Mucosa of descending colon (tissue), 3 donors: ENCODE measurements around the gene ZNF512B. TPM values are rescaled to one million over a fixed set of nuclear protein-coding genes. Genes with fewer than 3 reads are reported as not detected.
A peak's percentile ranks its signal among the peaks of the same experiment; 100 is the strongest.
"Not testable (repeated sequence)": the region's sequence is repeated elsewhere in the genome, so short reads cannot be mapped to it uniquely, and the experiment has no call there.

ENCODE experiments used
- ATAC-seq: fragments of 200-7000 bp; cut with Tn5 transposase; one replicate; pipeline ENCODE4 v1.9.1; 2020; ENCODE audit warnings: mild to moderate bottlenecking, moderate library complexity
- DNase-seq, 3 donors: peaks; one replicate each; pipeline ENCODE4 v3.0.0-alpha.2; 2020
- H3K36me3 ChIP-seq: fragments of 200-600 bp; one replicate; pipeline ENCODE4 v1.8.0; 2021; ENCODE audit warnings: low read depth, mild to moderate bottlenecking
- H3K4me1 ChIP-seq: fragments of 200-600 bp; one replicate; pipeline ENCODE4 v1.8.0; 2021; ENCODE audit warnings: low read depth, mild to moderate bottlenecking
- H3K4me3 ChIP-seq: fragments of 200-600 bp; one replicate; pipeline ENCODE4 v1.8.0; 2021; ENCODE audit warnings: mild to moderate bottlenecking
- H3K9me3 ChIP-seq: fragments of 200-600 bp; one replicate; pipeline ENCODE4 v1.8.0; 2021; ENCODE audit warnings: mild to moderate bottlenecking
- intact Hi-C, 2 donors: fragments of 100-400 bp; cut with DNase I in 1 of 2; cut with micrococcal nuclease in 1 of 2; formaldehyde crosslinking; loops; one replicate each; pipeline versions ENCODE4 v1.11.0 to v1.11.1; 2022; cut with DNase I, micrococcal nuclease
- total RNA-seq, 3 donors: library from RNA; stranded (reverse); fragmentation: NEBNext Ultra II Directional in 2 of 3; extraction: Animal tissue kit (Norgen Biotek cat#: 25700) in 2 of 3; gene quantifications; one replicate each; pipeline versions ENCODE4 v1.2.1 to v1.2.4, GENCODE V29; 2021 to 2023
- TF ChIP-seq, protein P1 (sequence below): fragments of 200-600 bp; IDR thresholded peaks from one replicate; pipeline ENCODE4 v1.8.0; 2022; ENCODE audit warnings: antibody characterized with exemption, mild to moderate bottlenecking
- donor health status: DM: no; HTN: no; CAD: no; lungs with moderate emphysema.
- donor health status: DM: no; HTN: no; CAD: no.
- donor health status: DM: no; HTN: yes; CAD: no.

The ZNF512B gene
- total RNA-seq, 3 donors from 2014 or later: 1.8 to 14.7 (median 3.9) TPM

DNA sequence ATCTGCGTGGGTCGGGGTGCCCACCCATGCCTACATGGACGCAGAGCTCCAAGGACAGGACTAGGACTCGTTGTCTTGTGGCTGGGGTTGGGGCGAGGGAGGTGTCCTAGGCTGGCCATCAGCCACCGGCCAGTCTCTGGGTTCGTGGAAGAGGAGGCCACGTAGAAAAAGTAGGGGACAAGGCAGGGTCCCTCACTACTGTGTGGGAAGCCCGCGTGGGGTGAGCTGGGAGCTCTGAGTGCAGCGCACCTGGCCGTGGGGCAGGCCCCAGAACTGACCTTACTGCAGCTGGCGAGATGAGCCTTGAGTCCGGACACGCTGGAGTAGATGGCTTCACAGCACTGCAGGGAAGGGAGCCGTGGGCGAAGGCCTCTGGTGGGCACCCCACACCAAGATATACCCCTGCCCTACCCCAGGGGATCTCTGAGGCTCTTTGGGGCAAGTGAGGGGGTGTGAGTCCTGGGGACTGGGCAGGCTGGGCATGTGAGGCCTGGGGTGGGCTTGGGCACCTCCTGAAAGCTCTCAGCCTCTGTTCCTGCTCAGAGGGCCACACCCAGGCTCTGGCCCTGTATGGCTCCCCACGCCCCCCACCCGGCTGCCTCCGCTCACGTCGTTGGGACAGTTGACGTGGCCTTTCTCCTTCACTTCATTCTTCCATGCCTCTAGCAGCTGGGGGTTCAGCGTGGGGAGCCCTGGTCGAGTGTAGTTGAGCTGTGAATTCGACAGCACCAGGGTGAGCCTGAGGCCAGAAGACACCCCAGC is 7.9 kb downstream of the ZNF512B start:
- intact Hi-C loops: no loop called here
- DNase-seq: peak in 2 of 3 donors; percentile 21 to 46
- H3K4me3 ChIP-seq: no peak overlapping the region
- H3K9me3 ChIP-seq: no peaks in the 10 kb centered on the region
- TF ChIP-seq, protein P1, sequence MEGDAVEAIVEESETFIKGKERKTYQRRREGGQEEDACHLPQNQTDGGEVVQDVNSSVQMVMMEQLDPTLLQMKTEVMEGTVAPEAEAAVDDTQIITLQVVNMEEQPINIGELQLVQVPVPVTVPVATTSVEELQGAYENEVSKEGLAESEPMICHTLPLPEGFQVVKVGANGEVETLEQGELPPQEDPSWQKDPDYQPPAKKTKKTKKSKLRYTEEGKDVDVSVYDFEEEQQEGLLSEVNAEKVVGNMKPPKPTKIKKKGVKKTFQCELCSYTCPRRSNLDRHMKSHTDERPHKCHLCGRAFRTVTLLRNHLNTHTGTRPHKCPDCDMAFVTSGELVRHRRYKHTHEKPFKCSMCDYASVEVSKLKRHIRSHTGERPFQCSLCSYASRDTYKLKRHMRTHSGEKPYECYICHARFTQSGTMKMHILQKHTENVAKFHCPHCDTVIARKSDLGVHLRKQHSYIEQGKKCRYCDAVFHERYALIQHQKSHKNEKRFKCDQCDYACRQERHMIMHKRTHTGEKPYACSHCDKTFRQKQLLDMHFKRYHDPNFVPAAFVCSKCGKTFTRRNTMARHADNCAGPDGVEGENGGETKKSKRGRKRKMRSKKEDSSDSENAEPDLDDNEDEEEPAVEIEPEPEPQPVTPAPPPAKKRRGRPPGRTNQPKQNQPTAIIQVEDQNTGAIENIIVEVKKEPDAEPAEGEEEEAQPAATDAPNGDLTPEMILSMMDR: no peak
- H3K36me3 ChIP-seq: no peaks in the 10 kb centered on the region
- H3K4me1 ChIP-seq: peaks cover 10% of the 10 kb centered on the region
- ATAC-seq: no peak

GRCh38 chr20:63960654-63961621 is 8.8 kb downstream of the ZNF512B start:
- H3K36me3 ChIP-seq, H3K9me3 ChIP-seq, H3K4me3 ChIP-seq, ATAC-seq, intact Hi-C loops: not testable (repeated sequence)
- H3K4me1 ChIP-seq: peaks cover 11% of the 10 kb centered on the region
- peak in 2 of 3 donors; percentile 31 to 43 for DNase-seq

DNA sequence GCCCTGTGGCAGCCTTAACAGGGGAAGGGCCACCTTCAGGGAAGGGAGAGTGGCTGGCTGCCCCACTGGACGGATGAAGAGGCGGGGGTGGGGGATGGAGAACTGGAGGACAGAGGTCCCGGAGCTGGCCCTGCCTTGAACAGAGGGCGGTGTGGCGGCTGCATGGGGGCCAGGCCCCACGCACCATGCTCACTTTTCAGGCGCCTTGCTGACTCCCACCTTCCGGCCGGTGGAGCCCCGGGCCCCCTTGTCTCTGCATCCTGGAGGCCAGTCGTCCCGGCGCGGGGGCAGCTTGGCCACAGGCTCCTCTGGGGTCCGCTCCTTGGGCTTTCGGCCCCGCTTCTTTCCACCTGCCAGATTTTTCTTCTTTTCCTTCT is 10.0 kb downstream of the ZNF512B start:
- Histone ChIP-seq H3K4me1 (peaks cover 16% of the 10 kb centered on the region), H3K36me3 (no peaks in the 10 kb centered on the region), H3K9me3 (no peaks in the 10 kb centered on the region), H3K4me3 (no peak overlapping the region)
- DNase-seq: peak in 1 of 3 donors; percentile 51
- ATAC-seq: no peak
- TF ChIP-seq, protein P1: no peak
- intact Hi-C loops: no loop called here

- intact Hi-C loops: no loop called here
- Histone ChIP-seq H3K4me1 (peaks cover 22% of the 10 kb centered on the region), H3K4me3 (no peak overlapping the region), H3K9me3 (no peaks in the 10 kb centered on the region), H3K36me3 (no peaks in the 10 kb centered on the region)
- ATAC-seq (no peak), DNase-seq (peak in 1 of 3 donors; percentile 62)
- TF ChIP-seq, protein P1: no peak
These were observed 10.6 kb downstream of the ZNF512B start for GRCh38 chr20:63958964-63959698.

- Histone ChIP-seq H3K36me3 (no peaks in the 10 kb centered on the region), H3K9me3 (no peaks in the 10 kb centered on the region), H3K4me3 (no peak overlapping the region), H3K4me1 (peaks cover 29% of the 10 kb centered on the region)
- TF ChIP-seq, protein P1: no peak
- DNase-seq (peak in 2 of 3 donors; percentile 38 to 57), ATAC-seq (no peak)
- intact Hi-C loops: no loop called here
These were observed 11.3 kb downstream of the ZNF512B start for GRCh38 chr20:63958471-63958870.
